H1 (cell line): ENCODE data around the gene MBP. TPM values are rescaled to one million over a fixed set of nuclear protein-coding genes. Genes with fewer than 3 reads are reported as not detected.
A peak's percentile ranks its signal among the peaks of the same experiment; 100 is the strongest.

Experiments
- CTCF ChIA-PET: fragments of 300-600 bp; sonication (Branson Sonifier 250); formaldehyde crosslinking; loops from one replicate; lab custom pipeline; 2021; ENCODE audit not compliant: partially characterized antibody; lab: Charles Lee
- POLR2A ChIA-PET: fragments of 300-600 bp; sonication (Branson Sonifier 250); formaldehyde crosslinking; loops from one replicate; lab custom pipeline; 2021; ENCODE audit warnings: inconsistent platforms; ENCODE audit not compliant: partially characterized antibody; lab: Charles Lee
- DNase-seq, 2 experiments: peaks; one replicate each; pipeline versions ENCODE4 v3.0.0 to v3.0.0-alpha.2; 2010 to 2022; ENCODE audit warnings: low spot score in 2 of 2, low read depth in 1 of 2, mixed read lengths in 1 of 2
- FAIRE-seq: peaks from 2 replicates; lab custom pipeline; 2011; peaks lifted over from hg19 to GRCh38; lab: Jason Lieb, UNC
- H2AFZ ChIP-seq: 2 replicates; pipeline ENCODE4 v1.8.1; 2012; ENCODE audit warnings: low read length, inconsistent platforms
- H2AK5ac ChIP-seq: 2 replicates; pipeline ENCODE4 v1.6.1; 2013; ENCODE audit warnings: low read depth, low read length
- H2BK120ac ChIP-seq: replicated peaks from 2 replicates; pipeline ENCODE3; 2013; ENCODE audit warnings: low read depth, low read length, inconsistent platforms
- H2BK12ac ChIP-seq: 2 replicates; pipeline ENCODE4 v1.6.1; 2013; ENCODE audit warnings: low read depth, low read length
- H2BK15ac ChIP-seq: 2 replicates; pipeline ENCODE4 v1.6.1; 2013; ENCODE audit warnings: low read length
- H2BK20ac ChIP-seq: 2 replicates; pipeline ENCODE4 v1.6.1; 2013; ENCODE audit warnings: low read length
- H2BK5ac ChIP-seq: 2 replicates; pipeline ENCODE4 v1.6.1; 2013; ENCODE audit warnings: low read depth, low read length
- H3K14ac ChIP-seq: 2 replicates; pipeline ENCODE4 v1.6.1; 2013; ENCODE audit warnings: inconsistent platforms; ENCODE audit not compliant: insufficient read length
- H3K18ac ChIP-seq: 2 replicates; pipeline ENCODE4 v1.6.1; 2013; ENCODE audit warnings: low read length; ENCODE audit errors: extremely low read depth
- H3K23ac ChIP-seq: 2 replicates; pipeline ENCODE4 v1.6.1; 2013; ENCODE audit warnings: inconsistent platforms; ENCODE audit not compliant: insufficient read length
- H3K23me2 ChIP-seq: 2 replicates; pipeline ENCODE4 v1.6.1; 2013; ENCODE audit warnings: low read depth, low read length
- H3K27ac ChIP-seq: 2 replicates; pipeline ENCODE4 v1.6.1; 2011; ENCODE audit warnings: low read depth, low read length, inconsistent platforms
- H3K27me3 ChIP-seq, 4 experiments: replicated peaks in 1 of 4; 1 replicate in 1 of 4; 2 replicates in 3 of 4; pipeline versions ENCODE4 v1.6.1 to v1.8.1; 2011 to 2013; ENCODE audit warnings: low read length in 3 of 4, mild to moderate bottlenecking in 3 of 4, inconsistent platforms in 2 of 4, mixed read lengths in 2 of 4, moderate library complexity in 1 of 4; ENCODE audit not compliant: control insufficient read depth in 3 of 4, insufficient read depth in 3 of 4; ENCODE audit errors: extremely low read depth in 1 of 4
- H3K36me3 ChIP-seq, 4 experiments: 2 replicates each; pipeline versions ENCODE4 v1.6.1 to v1.8.1; 2011 to 2013; ENCODE audit warnings: mild to moderate bottlenecking in 4 of 4, low read length in 3 of 4, moderate library complexity in 2 of 4, control low read depth in 1 of 4, inconsistent platforms in 1 of 4; ENCODE audit not compliant: insufficient read depth in 4 of 4, control insufficient read depth in 2 of 4
- H3K4ac ChIP-seq: replicated peaks from 2 replicates; pipeline ENCODE3; 2013; ENCODE audit warnings: low read length, low read depth, mixed read lengths, inconsistent platforms; ENCODE audit not compliant: insufficient read length
- H3K4me1 ChIP-seq, 4 experiments: replicated peaks in 1 of 4; 1 replicate in 1 of 4; 2 replicates in 3 of 4; pipeline versions ENCODE4 v1.6.1 to v1.8.1; 2011 to 2013; ENCODE audit warnings: low read length in 3 of 4, inconsistent platforms in 2 of 4, mixed read lengths in 1 of 4; ENCODE audit not compliant: insufficient read depth in 4 of 4, control insufficient read depth in 3 of 4
- H3K4me2 ChIP-seq, 2 experiments: 2 replicates each; pipeline versions ENCODE4 v1.6.1 to v1.8.1; 2011 to 2013; ENCODE audit warnings: low read depth in 2 of 2, low read length in 2 of 2, control low read depth in 1 of 2, inconsistent platforms in 1 of 2, mild to moderate bottlenecking in 1 of 2; ENCODE audit not compliant: insufficient read depth in 1 of 2
- H3K4me3 ChIP-seq, 4 experiments: fragments of 200-600, 300-600 bp in 1 of 4; sonication (generic), shearing (Covaris generic), sonication (Bioruptor Twin) in 1 of 4; 2 replicates each; pipeline versions ENCODE4 v1.5.1 to v1.8.1; 2011 to 2016; ENCODE audit warnings: low read length in 4 of 4, low read depth in 3 of 4, control low read depth in 2 of 4, inconsistent platforms in 2 of 4, mild to moderate bottlenecking in 2 of 4, mixed read lengths in 1 of 4, moderate library complexity in 1 of 4; ENCODE audit not compliant: insufficient read depth in 2 of 4; ENCODE audit errors: extremely low read depth in 1 of 4
- H3K56ac ChIP-seq: replicated peaks from 2 replicates; pipeline ENCODE3; 2013; ENCODE audit warnings: low read depth, mild to moderate bottlenecking, mixed read lengths, low read length, inconsistent platforms; ENCODE audit not compliant: insufficient read length
- H3K79me1 ChIP-seq: 2 replicates; pipeline ENCODE4 v1.6.1; 2013; ENCODE audit warnings: low read depth, low read length, control low read depth
- H3K79me2 ChIP-seq, 2 experiments: 2 replicates each; pipeline versions ENCODE4 v1.6.1 to v1.8.1; 2012 to 2013; ENCODE audit warnings: low read length in 2 of 2, mild to moderate bottlenecking in 2 of 2, inconsistent platforms in 1 of 2; ENCODE audit not compliant: insufficient read depth in 2 of 2, control insufficient read depth in 1 of 2
- H3K9ac ChIP-seq, 4 experiments: replicated peaks in 1 of 4; 1 replicate in 1 of 4; 2 replicates in 3 of 4; pipeline versions ENCODE4 v1.6.1 to v1.8.1; 2011 to 2013; ENCODE audit warnings: low read depth in 3 of 4, low read length in 3 of 4, control low read depth in 2 of 4, mild to moderate bottlenecking in 2 of 4, moderate library complexity in 2 of 4, inconsistent platforms in 1 of 4; ENCODE audit errors: extremely low read depth in 1 of 4
- H3K9me3 ChIP-seq, 2 experiments: 2 replicates each; pipeline versions ENCODE4 v1.6.1 to v1.8.1; 2012 to 2013; ENCODE audit warnings: mild to moderate bottlenecking in 2 of 2, moderate library complexity in 2 of 2, control low read depth in 1 of 2, inconsistent platforms in 1 of 2, low read depth in 1 of 2, low read length in 1 of 2, mixed read lengths in 1 of 2; ENCODE audit not compliant: insufficient read depth in 2 of 2
- H4K20me1 ChIP-seq, 2 experiments: replicated peaks in 1 of 2; 2 replicates each; pipeline versions ENCODE3 to v1.8.1; 2011 to 2013; ENCODE audit warnings: inconsistent platforms in 2 of 2, low read length in 2 of 2, mild to moderate bottlenecking in 1 of 2; ENCODE audit not compliant: insufficient read depth in 2 of 2, control insufficient read depth in 1 of 2
- H4K5ac ChIP-seq: 2 replicates; pipeline ENCODE4 v1.6.1; 2013; ENCODE audit warnings: low read length, low read depth, mixed read lengths, inconsistent platforms; ENCODE audit not compliant: insufficient read length
- H4K8ac ChIP-seq: 2 replicates; pipeline ENCODE4 v1.8.0; 2013; ENCODE audit warnings: mild to moderate bottlenecking, moderate library complexity, low read length, inconsistent platforms; ENCODE audit not compliant: insufficient read depth; ENCODE audit errors: extremely low read depth
- H4K91ac ChIP-seq: replicated peaks from 2 replicates; pipeline ENCODE3; 2013; ENCODE audit warnings: low read length, mixed read lengths, inconsistent platforms; ENCODE audit not compliant: insufficient read length
- ASH2L ChIP-seq: fragments of 200-600, 300-600 bp; sonication (generic); IDR thresholded peaks from one replicate; pipeline ENCODE4 v1.7.1; 2017; ENCODE audit warnings: low read length
- CEBPB ChIP-seq: IDR thresholded peaks from 2 replicates; pipeline ENCODE4 v1.6.1; 2012; ENCODE audit warnings: low read depth, low read length
- GTF2F1 ChIP-seq: IDR thresholded peaks from 2 replicates; pipeline ENCODE4 v1.6.1; 2012; ENCODE audit warnings: low read depth, low read length, improper control_type of control experiment, borderline replicate concordance
- HDAC6 ChIP-seq: IDR thresholded peaks from one replicate; pipeline ENCODE4 v1.7.1; 2012; ENCODE audit warnings: low read depth, mild to moderate bottlenecking, inconsistent platforms, low read length, moderate library complexity
- KDM4A ChIP-seq: IDR thresholded peaks from one replicate; pipeline ENCODE4 v1.7.1; 2012; ENCODE audit warnings: low read depth, mild to moderate bottlenecking, moderate library complexity, low read length, inconsistent platforms; ENCODE audit not compliant: severe bottlenecking
- KDM5A ChIP-seq: fragments of 200-600 bp; IDR thresholded peaks from 2 replicates; pipeline ENCODE4 v1.7.1; 2012; ENCODE audit warnings: mild to moderate bottlenecking, low read length, inconsistent platforms, mixed read lengths
- PHF8 ChIP-seq: fragments of 200-600 bp; sonication (generic); conservative IDR thresholded peaks from 2 replicates; pipeline ENCODE4 v1.7.1; 2012; ENCODE audit warnings: low read depth, mild to moderate bottlenecking, inconsistent platforms, low read length, moderate library complexity
- POLR2A ChIP-seq, 2 experiments: IDR thresholded peaks; 1 replicate in 1 of 2; 2 replicates in 1 of 2; pipeline ENCODE4 v1.6.1; 2011; ENCODE audit warnings: low read depth in 2 of 2, low read length in 2 of 2, mild to moderate bottlenecking in 2 of 2; ENCODE audit errors: control extremely low read depth in 1 of 2
- RBBP5 ChIP-seq: IDR thresholded peaks from 2 replicates; pipeline ENCODE4 v1.7.1; 2012; ENCODE audit warnings: low read depth, mild to moderate bottlenecking, inconsistent platforms, low read length, moderate library complexity, borderline replicate concordance
- RFX5 ChIP-seq: IDR thresholded peaks from 2 replicates; pipeline ENCODE4 v1.6.1; 2011; ENCODE audit warnings: low read depth, low read length, improper control_type of control experiment, borderline replicate concordance
- SRF ChIP-seq: IDR thresholded peaks from 2 replicates; pipeline ENCODE4 v1.6.1; 2011; ENCODE audit warnings: mild to moderate bottlenecking, low read depth, low read length, moderate library complexity
- TBP ChIP-seq: IDR thresholded peaks from 2 replicates; pipeline ENCODE4 v1.6.1; 2011; ENCODE audit warnings: low read depth, low read length, improper control_type of control experiment
- TCF12 ChIP-seq: IDR thresholded peaks from 2 replicates; pipeline ENCODE4 v1.6.1; 2011; ENCODE audit warnings: low read depth, mild to moderate bottlenecking, low read length
- YY1 ChIP-seq: IDR thresholded peaks from 2 replicates; pipeline ENCODE4 v1.6.1; 2011; ENCODE audit warnings: low read depth, mild to moderate bottlenecking, low read length
- WGBS, 2 experiments: shearing (Covaris generic) in 1 of 2; methylation state at CpG; one replicate each; pipeline versions ENCODE4 v1.1.6 to v1.1.7; 2013 to 2015; ENCODE audit warnings: low lambda C conversion rate in 2 of 2, mixed read lengths in 2 of 2, inconsistent platforms in 1 of 2, low coverage in 1 of 2, missing lambda C conversion rate in 1 of 2; ENCODE audit not compliant: insufficient replicate concordance in 2 of 2, insufficient coverage in 1 of 2, insufficient read length in 1 of 2; ENCODE audit errors: extremely low coverage in 1 of 2, missing lambda C conversion rate in 1 of 2; 5-methylcytosine and 5-hydroxymethylcytosine counted together
- polyA plus RNA-seq, 7 experiments: library from polyadenylated mRNA; depleted of rRNA in 3 of 7; stranded (reverse) in 5 of 7; unstranded in 2 of 7; fragments of >200 nt in 5 of 7; fragments of 200-250 nt in 2 of 7; gene quantifications; 1 replicate in 5 of 7; 2 replicates in 1 of 7; 4 replicates in 1 of 7; pipeline versions ENCODE4 v1.2.1 to v1.2.3, GENCODE V29; 2011 to 2013; ENCODE audit warnings: missing spikeins in 2 of 7, mixed read lengths in 2 of 7
- total RNA-seq: library from RNA; stranded (reverse); fragmentation: NEBNext Ultra II Directional; extraction: Animal tissue kit (Norgen Biotek cat#: 25700); gene quantifications from 2 replicates; pipeline ENCODE4 v1.2.1, GENCODE V29; 2021

The MBP gene
- total and polyA plus RNA-seq, 2 of the 8 experiments (the other 6 are each of a cell fraction or from before 2014, with no cell fraction given), result 7.7 to 19.2 TPM

- no peak overlapping the region for H2BK20ac ChIP-seq
- peaks cover 0 to 4% of the 10 kb centered on the region in 2 experiments; a peak in 1 of 4 replicates for H3K79me2 ChIP-seq
- H4K91ac ChIP-seq, result peak overlapping the region; percentile 5
- no peak overlapping the region for H3K18ac ChIP-seq
- no peak overlapping the region for H3K4me2 ChIP-seq
- H2BK5ac ChIP-seq, result peak overlapping the region; percentile 79; the same call in 1 of the 2 replicates
- peak overlapping the region; percentile 69; the same call in 1 of the 2 replicates for H2AK5ac ChIP-seq
- no peak overlapping the region for H3K4ac ChIP-seq
- peak overlapping the region; percentile 95; the same call in 1 of the 2 replicates for H2BK15ac ChIP-seq
- H3K27ac ChIP-seq, result no peak overlapping the region
- no peak overlapping the region for H2AFZ ChIP-seq
- H3K79me1 ChIP-seq, result peaks cover 7% of the 10 kb centered on the region
- no peaks in the 10 kb centered on the region for H3K27me3 ChIP-seq
- CTCF ChIA-PET, result interaction anchor here (0.7 to 0.9 kb wide), 2 partner anchors 26 to 135 kb away, joined by 3 read pairs; no protein-coding TSS in a partner anchor
- H4K20me1 ChIP-seq, result peaks cover 0 to 7% of the 10 kb centered on the region in 2 experiments
- no peak overlapping the region for H4K5ac ChIP-seq
- no peaks in the 10 kb centered on the region for H3K9me3 ChIP-seq
- no peak overlapping the region for H3K4me3 ChIP-seq
- H2BK120ac ChIP-seq, result no peak overlapping the region
- peaks cover under 1 to 10% (median 3%) of the 10 kb centered on the region in 4 experiments; a peak in 5 of 7 replicates for H3K4me1 ChIP-seq
- no peaks in the 10 kb centered on the region for H3K36me3 ChIP-seq
- peak overlapping the region; percentile 7 for H4K8ac ChIP-seq
- 82% methylated on average over 10 of the region's 12 CpGs; no CpG with 5 or more reads in 1 of the 2 experiments for WGBS, 2 experiments
- peak overlapping the region; percentile 64; the same call in 1 of the 2 replicates for H2BK12ac ChIP-seq
- FAIRE-seq, result no peak
- no peak overlapping the region for H3K14ac ChIP-seq
- DNase-seq, result no peak
- no peak overlapping the region for H3K56ac ChIP-seq
- H3K23me2 ChIP-seq, result peaks cover 5% of the 10 kb centered on the region; the same call in 1 of the 2 replicates
- H3K23ac ChIP-seq, result no peak overlapping the region
- POLR2A ChIA-PET, result no interaction called here
- H3K9ac ChIP-seq, result no peak overlapping the region
- no peak for TF ChIP-seq KDM4A
- no peak for TF ChIP-seq POLR2A (IDR thresholded peaks at IDR 0.05; ENCODE audit: control extremely low read depth in 1 of 2, low read depth in 2 of 2, low read length in 2 of 2)
- no peak for TF ChIP-seq PHF8
- no peak for TF ChIP-seq YY1
- TF ChIP-seq TCF12, result no peak
- no peak for TF ChIP-seq GTF2F1
- TF ChIP-seq RFX5, result no peak
- TF ChIP-seq KDM5A, result no peak
- TF ChIP-seq HDAC6, result no peak
- TF ChIP-seq RBBP5, result no peak
- TF ChIP-seq SRF, result no peak
- no peak for TF ChIP-seq ASH2L
- TF ChIP-seq CEBPB, result no peak
- no peak for TF ChIP-seq TBP
Measured at GRCh38 chr18:77119101-77119850, 13.3 kb downstream of the MBP start.
